ENCODE results near the gene NMNAT1. TPM values are rescaled to one million over a fixed set of nuclear protein-coding genes. Genes with fewer than 3 reads are reported as not detected.

Gene NMNAT1
- total and polyA plus RNA-seq, 2 of the 8 experiments (the other 6 are each of a cell fraction or from before 2014, with no cell fraction given), result 2.0 to 2.5 TPM

GRCh38 chr1:9906466-9906865 is 36.8 kb upstream of the NMNAT1 start (continued):
- TF ChIP-seq RFX5 (IDR thresholded peaks at IDR 0.05; ENCODE audit: borderline replicate concordance, low read depth, low read length) (no peak), KDM1A (IDR thresholded peaks at IDR 0.05; ENCODE audit: borderline replicate concordance, low read length) (no peak), RAD21 (IDR thresholded peaks at IDR 0.05 in 1 of 2, conservative IDR thresholded peaks at IDR 0.05 in 1 of 2; ENCODE audit: low read depth in 2 of 2, low read length in 2 of 2) (no peak), SIX5 (IDR thresholded peaks at IDR 0.05; ENCODE audit: low read depth, low read length) (no peak)
- TF ChIP-seq, protein P1, sequence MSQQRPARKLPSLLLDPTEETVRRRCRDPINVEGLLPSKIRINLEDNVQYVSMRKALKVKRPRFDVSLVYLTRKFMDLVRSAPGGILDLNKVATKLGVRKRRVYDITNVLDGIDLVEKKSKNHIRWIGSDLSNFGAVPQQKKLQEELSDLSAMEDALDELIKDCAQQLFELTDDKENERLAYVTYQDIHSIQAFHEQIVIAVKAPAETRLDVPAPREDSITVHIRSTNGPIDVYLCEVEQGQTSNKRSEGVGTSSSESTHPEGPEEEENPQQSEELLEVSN (IDR thresholded peaks at IDR 0.05), result no peak

All from H1 (cell line).